CD4-positive, alpha-beta T cell treated with Interleukin-17A for 1 hour (primary cell): ENCODE data around the gene CT55.
A peak's percentile ranks its signal among the peaks of the same experiment; 100 is the strongest.
"Not testable (repeated sequence)": the region's sequence is repeated elsewhere in the genome, so short reads cannot be mapped to it uniquely, and the experiment has no call there.

ENCODE experiments used
- DNase-seq: peaks from one replicate; pipeline ENCODE4 v3.0.0-alpha.2; 2020

CT55 gene

GRCh38 chrX:135170877-135171519 lies at the start of gene CT55:
Gene CT55, minus strand, starts transcription at chrX:135171398. Its CDS starts 227 bp downstream, at chrX:135171171.
- no peak for DNase-seq

- DNase-seq: peak; percentile 18
Observed at GRCh38 chrX:135213200-135213844, 42.1 kb upstream of the CT55 start.

DNA sequence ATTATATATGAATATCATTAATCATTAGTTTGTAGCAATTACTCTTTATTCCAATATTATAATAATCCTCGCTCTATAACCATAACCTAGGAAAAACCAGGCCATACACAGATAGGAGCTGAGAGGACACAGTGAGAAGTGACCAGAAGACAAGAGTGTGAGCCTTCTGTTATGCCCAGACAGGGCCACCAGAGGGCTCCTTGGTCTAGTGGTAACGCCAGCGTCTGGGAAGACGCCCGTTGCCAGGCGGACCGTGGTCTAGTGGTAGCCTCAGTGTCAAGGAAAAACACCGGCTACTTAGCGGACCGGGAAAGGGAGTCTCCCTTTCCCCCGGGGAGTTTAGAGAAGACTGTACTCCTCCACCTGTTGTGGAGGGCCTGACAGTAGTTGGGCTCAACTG lies 35.2 kb upstream of the CT55 start:
- DNase-seq: peak; percentile 38

- no peak for DNase-seq
Observed at GRCh38 chrX:135200297-135200696, 29.1 kb upstream of the CT55 start.

DNA sequence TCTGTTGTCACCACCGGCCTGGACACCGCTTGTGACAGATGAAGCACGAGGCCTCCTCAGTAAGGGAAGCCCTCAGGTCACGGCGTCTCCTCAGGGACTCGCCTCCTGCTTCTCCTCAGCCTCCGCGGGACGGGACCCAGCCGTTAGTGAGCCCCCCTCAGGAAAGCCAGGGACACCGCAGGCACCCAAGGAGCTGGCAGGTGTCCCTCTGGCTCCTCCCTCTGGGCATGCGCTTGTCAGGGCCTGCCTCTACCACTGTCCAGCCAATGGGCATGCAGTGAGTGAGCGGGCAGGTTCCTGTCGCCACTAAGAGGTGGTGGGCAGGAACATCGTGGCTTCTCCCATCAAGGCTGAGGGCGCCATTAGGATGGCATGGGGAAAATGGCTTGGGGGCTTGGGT lies 23.5 kb upstream of the CT55 start:
- no peak for DNase-seq

- no peak for DNase-seq
Observed at GRCh38 chrX:135193740-135194139, 22.5 kb upstream of the CT55 start.

DNA sequence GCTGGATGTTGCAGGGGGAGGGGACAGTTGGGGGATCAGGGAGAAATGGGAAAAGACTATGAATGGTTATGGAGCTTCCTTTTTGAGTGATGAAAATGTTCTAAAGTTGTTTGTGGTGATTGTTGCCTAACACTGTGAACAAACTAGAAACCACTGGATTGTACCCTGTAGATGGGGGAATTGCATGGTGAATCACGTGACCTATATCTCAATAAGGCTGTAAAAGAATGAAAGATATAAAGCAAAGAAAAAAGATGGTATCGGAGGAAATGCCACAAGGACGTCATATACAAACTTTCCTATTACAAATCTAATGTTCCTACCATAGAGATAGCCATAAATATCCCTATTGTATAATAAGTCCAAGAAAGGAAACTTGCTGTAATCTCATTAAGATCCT lies 20.6 kb upstream of the CT55 start:
- no peak for DNase-seq

GRCh38 chrX:135185795-135186443 lies 14.7 kb upstream of the CT55 start:
- DNase-seq: peak; percentile 22

- no peak for DNase-seq
Observed at GRCh38 chrX:135178636-135179035, 7.4 kb upstream of the CT55 start.

GRCh38 chrX:135170468-135170867 lies 730 bp downstream of the CT55 start:
- no peak for DNase-seq

GRCh38 chrX:135169534-135169933 lies 1.7 kb downstream of the CT55 start:
- DNase-seq: not testable (repeated sequence)

DNA sequence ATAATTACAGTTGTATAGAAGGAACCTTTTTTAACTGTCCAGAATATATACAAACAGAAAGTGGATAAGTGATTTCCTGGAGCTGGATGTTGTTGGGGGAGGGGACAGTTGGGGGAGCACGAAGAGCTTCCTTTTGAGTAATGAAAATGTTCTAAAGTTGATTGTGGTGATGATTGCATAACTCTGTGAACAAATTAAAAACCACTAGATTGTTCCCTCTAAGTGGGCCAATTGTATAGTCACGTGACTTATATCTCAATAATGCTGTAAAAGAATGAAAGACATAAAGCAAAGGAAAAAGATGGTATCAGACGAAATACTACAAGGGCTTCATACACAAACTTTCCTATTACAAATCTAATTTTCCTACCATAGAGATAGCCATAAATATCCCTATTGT lies 2.7 kb downstream of the CT55 start:
- DNase-seq: no peak

DNA sequence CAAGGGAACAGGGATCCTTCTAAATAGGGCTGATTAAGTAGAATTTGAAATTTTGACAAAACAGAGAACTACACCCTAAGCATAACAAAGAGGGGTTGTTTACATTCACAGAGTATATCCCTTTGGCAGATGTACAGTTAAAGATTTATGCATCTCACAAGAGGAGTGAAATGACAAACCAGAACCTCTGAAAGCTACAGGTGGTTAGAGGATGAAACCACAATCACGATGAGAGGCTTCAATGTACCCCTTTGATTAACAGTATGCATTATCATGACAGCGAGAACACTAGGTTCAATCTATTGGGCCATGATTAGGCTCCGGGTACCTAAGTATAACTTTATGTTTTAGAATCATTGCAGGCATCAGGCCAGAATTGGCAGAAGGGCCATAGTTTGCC lies 16.5 kb downstream of the CT55 start:
- not testable (repeated sequence) for DNase-seq

DNA sequence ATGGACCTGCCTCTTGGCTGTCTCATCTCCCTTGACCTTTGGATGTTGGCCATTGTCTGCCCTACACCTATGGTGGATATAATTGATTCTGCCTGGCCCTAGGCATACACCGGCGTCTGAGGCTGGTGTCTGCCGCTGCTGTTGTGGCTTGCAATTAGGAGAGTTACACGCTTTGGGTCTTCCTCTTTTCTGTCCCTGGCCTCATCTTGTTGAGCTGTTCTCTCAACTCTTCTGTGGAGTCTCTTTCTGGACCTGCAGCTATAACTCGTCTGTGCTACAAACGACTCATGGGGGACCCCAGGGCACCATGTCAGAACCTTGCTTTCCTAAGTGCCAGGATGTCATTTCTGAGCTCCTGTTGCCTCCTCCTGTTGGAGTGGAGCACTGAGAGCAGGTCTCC lies 45.1 kb downstream of the CT55 start:
- DNase-seq: not testable (repeated sequence)

GRCh38 chrX:135120056-135120576 lies 51.1 kb downstream of the CT55 start, which contains the start of gene ETDB:
Gene ETDB, minus strand, starts transcription at chrX:135120526. Its CDS starts 1,265 bp downstream, at chrX:135119261.
- DNase-seq: not testable (repeated sequence)

- not testable (repeated sequence) for DNase-seq
Observed at GRCh38 chrX:135116064-135116463, 55.1 kb downstream of the CT55 start.

DNA sequence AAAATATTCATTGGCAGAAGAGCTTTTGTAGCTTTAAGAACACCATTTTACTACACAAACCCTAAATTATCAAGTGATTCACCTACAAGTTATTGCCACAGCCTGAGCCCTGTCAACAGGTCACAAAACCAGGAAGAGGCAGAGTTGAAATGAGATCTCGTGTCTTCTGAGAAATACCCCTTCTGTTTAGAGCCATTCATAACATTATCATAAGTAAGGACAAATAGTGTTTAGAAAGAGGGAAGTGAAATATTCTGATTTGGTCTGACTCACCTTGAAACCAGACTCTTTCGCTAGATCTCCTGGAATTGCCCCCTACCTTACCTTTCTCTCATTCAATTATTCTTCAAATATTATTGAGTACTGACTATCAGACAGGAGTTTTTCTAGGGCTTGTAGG lies 56.8 kb downstream of the CT55 start:
- DNase-seq: no peak

DNA sequence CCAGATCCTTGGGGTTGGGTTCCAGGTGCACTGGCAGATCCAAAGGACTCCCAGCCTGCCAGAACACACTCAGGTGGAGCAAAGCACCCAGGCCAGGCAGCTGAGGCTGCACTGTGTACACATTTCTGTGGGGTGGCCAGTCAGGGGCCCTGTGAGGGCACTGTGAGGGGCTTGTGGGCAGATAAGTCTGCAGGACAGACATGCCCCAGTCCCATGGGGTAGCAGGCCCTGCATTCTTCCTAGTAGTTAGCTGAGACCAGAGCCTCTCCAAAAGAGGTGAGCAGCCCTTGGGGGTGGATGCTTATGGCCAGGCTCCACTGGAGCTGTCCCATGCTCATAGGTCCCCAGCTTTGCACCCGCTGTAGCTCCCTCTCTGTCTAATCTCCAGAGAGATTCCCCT lies 58.5 kb downstream of the CT55 start:
- no peak for DNase-seq

DNA sequence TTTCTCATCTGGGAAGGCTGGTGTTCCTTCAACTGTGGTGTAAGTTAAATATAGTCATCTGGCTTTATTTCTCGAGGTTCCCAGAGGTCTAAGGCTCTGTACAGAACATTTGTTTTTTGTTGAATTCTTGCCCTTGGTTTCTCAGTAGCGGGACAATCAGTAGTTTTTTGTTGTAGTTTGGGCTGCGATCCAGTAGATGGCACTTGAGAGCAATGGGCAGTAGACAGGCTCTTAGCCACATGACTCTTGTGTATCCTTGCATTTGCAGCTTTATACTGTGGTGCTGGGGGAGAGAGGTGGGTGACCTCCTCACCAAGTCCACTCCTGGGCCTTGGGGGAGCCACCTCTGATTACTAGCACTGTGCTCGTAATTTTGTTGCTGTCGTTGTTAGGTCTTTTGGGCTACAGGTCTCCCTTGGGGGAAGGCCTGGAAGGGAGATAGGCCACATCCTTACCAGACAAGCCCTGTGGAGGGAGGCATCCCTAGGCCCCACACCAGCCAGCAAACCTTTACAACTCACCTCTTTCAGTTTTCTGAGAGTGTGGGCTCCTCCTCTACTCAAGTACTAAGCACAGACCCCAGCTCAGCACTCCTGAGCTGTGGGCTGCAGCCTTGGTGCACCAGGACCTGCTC lies 59.0 kb downstream of the CT55 start:
- DNase-seq: peak; percentile 52

DNA sequence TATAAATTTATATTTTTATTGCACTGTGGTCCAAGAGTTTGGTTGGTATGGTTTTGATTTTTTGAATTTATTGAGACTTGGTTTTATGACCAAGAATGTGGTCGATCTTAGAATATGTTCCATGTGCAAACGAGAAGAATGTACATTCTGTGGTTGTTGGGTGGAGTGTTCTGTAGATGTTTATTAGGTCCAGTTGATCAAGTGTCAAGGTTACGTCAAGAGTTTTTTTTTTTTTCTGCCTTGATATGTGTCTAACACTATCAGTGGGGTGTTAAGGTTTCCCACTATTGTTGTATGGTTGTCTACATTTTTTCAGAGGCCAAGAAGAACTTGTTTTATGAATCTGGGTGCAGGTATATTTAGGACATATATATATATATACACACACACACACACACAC lies 61.6 kb downstream of the CT55 start:
- no peak for DNase-seq
